GM03348 (cell line): ENCODE data around the gene ARMS2.

Experiments
- DNase-seq: peaks from one replicate; pipeline ENCODE4 v3.0.0; 2012; ENCODE audit warnings: low spot score

The ARMS2 gene

GRCh38 chr10:122454603-122455080 lies at the start of gene ARMS2:
TSS of gene ARMS2 (plus strand) at chr10:122454653. CDS start at chr10:122454728, 75 bp downstream.
- no peak for DNase-seq

- peak; percentile 17 for DNase-seq
Measured at GRCh38 chr10:122407375-122408125, 46.9 kb upstream of the ARMS2 start.

GRCh38 chr10:122413327-122413726 lies 41.1 kb upstream of the ARMS2 start:
- DNase-seq = no peak

- peak; percentile 42 for DNase-seq
Measured at GRCh38 chr10:122417667-122418066, 36.8 kb upstream of the ARMS2 start.

- DNase-seq = no peak
Measured at GRCh38 chr10:122419016-122419415, 35.4 kb upstream of the ARMS2 start.

GRCh38 chr10:122419876-122420623 lies 34.4 kb upstream of the ARMS2 start:
- peak; percentile 69 for DNase-seq

GRCh38 chr10:122420624-122421007 lies 33.8 kb upstream of the ARMS2 start:
- peak; percentile 5 for DNase-seq

- DNase-seq = peak; percentile 46
Measured at GRCh38 chr10:122421054-122421625, 33.3 kb upstream of the ARMS2 start.

- DNase-seq = no peak
Measured at GRCh38 chr10:122421742-122422141, 32.7 kb upstream of the ARMS2 start.

- no peak for DNase-seq
Measured at GRCh38 chr10:122422266-122422989, 32.0 kb upstream of the ARMS2 start.

GRCh38 chr10:122424059-122424458 lies 30.4 kb upstream of the ARMS2 start:
- DNase-seq = no peak

- DNase-seq = no peak
Measured at GRCh38 chr10:122426829-122427228, 27.6 kb upstream of the ARMS2 start.

GRCh38 chr10:122427280-122427679 lies 27.2 kb upstream of the ARMS2 start:
- no peak for DNase-seq

- DNase-seq = peak; percentile 43
Measured at GRCh38 chr10:122435212-122435827, 19.1 kb upstream of the ARMS2 start.

- DNase-seq = peak; percentile 66
Measured at GRCh38 chr10:122441961-122442360, 12.5 kb upstream of the ARMS2 start.

GRCh38 chr10:122445469-122445868 lies 9.0 kb upstream of the ARMS2 start:
- no peak for DNase-seq

- DNase-seq = no peak
Measured at GRCh38 chr10:122445904-122446303, 8.5 kb upstream of the ARMS2 start.

- DNase-seq = no peak
Measured at GRCh38 chr10:122446668-122447423, 7.6 kb upstream of the ARMS2 start.

- no peak for DNase-seq
Measured at GRCh38 chr10:122448600-122448999, 5.9 kb upstream of the ARMS2 start.

- no peak for DNase-seq
Measured at GRCh38 chr10:122449153-122449552, 5.3 kb upstream of the ARMS2 start.
